NCI-H2029 (cell line): ENCODE data around the gene RNF13.
"Not testable (repeated sequence)": the region's sequence is repeated elsewhere in the genome, so short reads cannot be mapped to it uniquely, and the experiment has no call there.

Experiments
- DNase-seq: peaks from one replicate; lab custom pipeline; 2025; lab: John Stamatoyannopoulos, UW

Gene RNF13

DNA sequence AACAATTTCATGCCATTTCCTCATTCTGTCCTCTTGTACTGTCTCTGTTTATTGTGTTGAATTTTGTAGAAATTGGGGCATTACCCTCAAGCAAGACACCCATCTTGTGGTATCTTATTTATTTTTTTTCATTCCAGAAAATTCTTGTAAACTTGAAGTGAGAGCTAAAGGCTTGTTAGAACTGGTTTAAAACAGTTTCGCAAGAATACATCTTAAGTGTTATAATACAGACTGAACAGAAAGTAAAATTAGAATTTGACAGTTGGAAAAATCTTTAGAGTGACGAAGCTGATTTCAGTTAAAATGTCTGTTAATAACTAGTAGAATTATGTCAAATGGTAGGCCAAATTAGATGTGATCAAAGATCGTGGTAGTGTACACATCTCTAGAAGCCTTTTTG lies 26.9 kb downstream of the RNF13 start:
- DNase-seq, result no peak

DNA sequence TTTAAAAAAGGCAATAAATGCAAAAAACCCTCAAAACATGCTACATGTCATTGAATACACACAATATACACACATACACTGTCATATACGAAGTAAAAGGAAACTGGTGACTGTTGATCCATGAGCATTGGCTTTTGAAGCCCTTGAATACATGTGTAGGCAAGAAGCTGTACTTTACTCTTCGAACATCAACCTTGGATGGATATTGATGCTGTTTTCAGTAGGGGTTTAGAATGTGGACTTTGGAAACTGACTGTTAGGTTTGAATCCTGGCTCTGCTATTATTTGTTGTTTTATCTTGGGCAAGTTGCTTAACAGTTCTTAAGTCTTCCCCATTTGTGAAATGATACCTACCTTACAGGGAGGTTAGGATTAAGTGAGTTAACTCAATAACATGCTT lies 30.5 kb downstream of the RNF13 start:
- no peak for DNase-seq

DNA sequence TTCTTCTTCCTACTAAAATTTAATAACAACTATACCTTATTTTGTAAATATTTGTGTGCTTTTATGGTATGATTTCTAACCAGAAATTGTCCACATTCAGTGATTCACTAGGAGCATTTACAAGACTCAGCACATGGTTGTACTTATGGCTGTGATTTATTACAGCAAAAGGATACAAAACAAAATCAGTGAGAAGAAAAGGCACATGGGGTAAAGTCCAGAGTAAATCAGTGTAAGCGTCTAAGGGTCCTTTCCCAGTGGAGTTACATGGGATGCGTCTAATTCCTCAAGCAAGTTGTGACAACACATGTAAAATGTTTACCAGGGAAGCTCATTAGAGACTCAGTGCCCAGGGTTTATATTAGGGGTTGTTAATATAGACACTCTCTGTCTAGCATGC lies 31.1 kb downstream of the RNF13 start:
- DNase-seq, result no peak

- no peak for DNase-seq
Measured at GRCh38 chr3:149845570-149846244, 32.7 kb downstream of the RNF13 start.

GRCh38 chr3:149848238-149848637 lies 35.2 kb downstream of the RNF13 start:
- DNase-seq, result no peak

DNA sequence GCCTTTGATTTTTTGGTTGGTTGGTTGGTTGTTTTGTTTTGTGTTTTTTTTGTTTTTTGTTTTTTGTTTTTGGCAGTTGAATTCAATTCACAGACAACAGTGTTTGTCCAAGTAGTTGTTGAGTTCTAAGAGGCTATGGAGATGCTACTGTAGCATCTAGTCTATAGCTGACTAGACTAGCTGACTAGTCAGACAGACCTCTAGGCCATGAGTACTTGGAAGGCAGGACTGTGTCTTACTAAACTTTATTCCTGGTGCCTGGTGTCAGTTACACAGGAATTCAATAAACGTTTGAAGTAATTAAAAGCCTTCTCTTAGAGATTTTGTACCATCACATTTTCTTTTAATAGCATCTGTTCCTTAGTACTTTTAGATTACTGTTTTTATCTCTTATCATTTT lies 35.7 kb downstream of the RNF13 start:
- no peak for DNase-seq

DNA sequence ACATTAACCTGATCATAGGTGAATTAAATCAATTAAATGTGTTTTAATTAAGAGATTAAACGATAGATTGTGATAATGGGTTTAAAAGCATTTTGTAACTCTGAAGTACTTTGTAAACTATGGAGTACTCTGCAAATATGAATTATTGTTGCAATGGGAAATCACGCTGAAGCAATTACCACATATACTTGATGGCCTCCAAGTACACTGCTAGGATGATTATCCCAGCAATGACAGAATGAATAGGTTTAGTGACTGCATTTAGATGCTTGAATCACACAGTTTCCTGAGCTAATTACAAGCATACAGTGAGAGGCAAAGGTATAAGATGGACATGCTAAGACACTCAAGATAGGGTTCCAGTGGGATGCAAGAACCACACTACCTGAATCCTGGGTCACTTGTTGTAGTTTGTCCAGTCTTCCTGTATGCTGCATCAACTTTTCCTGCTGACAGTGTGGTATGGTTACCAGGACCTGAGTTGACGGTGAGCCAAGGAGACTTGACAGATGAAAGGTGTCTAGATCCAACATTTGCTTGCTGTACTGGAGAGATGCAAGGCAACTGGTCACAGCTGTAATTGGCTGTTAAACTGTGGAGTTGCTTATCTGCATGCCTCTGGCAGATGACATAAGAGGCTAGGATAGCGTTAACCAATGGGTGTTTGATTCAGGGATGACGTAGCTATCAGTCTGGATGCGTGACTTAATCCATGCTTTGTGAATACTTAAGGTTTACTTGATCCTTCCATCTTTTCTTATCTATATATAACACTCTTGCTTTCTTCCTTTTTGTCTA lies 38.0 kb downstream of the RNF13 start:
- DNase-seq, result no peak

DNA sequence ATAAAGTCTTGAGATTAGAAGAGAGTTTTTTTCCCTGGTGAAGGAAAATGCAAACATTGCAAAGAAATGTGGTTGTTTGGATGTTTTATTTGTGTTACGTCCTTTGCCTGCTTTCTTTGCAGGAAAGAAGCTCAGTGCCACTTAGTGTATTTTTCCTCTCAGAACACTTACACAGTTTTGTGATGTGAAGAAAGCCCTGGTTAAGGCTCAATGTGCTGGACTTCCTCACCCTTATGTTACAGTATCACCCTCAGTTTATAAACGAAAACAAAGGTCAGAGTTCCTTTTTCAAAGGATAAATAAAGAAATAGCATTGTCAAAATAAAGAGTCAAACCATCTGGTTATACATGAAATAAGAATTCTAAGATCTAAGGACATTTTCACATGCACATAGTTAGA lies 45.9 kb downstream of the RNF13 start:
- no peak for DNase-seq

DNA sequence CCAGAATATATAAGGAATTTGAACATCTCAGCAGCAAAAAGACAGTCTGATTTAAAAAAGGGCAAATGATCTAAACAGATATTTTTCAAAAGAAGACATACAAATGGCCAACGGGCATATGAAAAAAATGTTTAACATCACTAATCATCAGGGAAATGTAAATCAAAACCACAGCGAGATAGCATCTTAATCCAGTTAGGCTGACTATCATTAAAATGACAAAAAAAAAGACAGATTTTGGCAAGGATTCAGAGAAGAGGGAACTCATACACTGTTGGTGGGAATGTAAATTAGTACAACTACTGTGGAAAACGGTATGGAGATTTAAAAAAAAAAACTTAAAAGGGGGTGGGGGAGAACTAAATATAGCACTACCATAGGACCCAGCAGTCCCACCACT lies 47.9 kb downstream of the RNF13 start:
- no peak for DNase-seq

DNA sequence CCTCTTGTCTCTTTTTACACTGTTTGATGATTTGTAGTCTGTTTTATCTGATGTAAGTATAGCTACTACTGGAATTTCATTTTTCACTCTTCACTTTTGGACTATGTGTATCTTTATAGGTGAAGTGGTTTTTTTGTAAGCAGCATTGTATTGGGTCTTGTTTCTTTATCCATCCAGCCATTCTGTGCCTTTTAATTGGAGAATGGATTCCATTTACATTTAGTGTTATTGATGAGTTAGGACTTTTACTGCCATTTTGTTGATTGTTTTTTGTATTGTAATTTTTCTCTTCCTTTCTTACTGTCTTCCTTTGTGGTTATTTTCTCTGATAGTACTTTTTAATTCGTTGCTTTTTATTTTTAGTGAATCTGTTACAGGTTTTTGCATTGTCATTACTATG lies 54.5 kb downstream of the RNF13 start:
- DNase-seq, result no peak

DNA sequence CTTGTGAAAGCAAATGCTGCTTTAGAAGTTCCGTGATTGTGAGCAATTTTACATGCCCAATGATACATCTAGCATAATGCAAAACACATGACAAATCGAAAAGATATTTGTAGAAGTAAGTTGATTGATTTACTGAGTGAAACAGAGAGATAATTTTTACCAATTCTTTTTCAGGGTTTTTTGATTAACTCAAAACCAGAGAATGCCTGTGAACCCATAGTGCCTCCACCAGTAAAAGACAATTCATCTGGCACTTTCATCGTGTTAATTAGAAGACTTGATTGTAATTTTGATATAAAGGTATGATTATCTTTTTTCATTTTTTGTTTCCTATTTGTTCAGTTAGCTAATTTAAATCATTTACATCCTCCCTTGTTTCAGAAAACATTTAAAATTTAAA lies 58.8 kb downstream of the RNF13 start:
- no peak for DNase-seq

- no peak for DNase-seq
Measured at GRCh38 chr3:149872589-149872988, 59.6 kb downstream of the RNF13 start.

DNA sequence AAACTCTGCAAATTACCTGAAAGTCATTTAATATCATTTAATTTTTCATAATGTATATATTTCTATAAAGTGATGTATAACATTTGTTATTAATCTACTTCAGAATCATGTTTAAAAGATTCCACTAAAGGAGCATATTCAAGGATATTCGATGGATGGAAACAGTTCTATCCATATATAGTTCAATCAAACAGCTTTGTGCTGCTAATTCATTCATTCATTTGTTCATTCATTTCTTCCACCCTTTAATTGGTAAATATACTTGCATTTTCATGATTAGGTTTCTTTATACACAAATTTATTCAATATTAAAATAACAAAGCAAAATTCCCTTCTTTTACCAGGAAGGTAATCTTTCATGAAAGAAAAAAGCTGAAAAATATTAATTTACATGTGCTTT lies 64.7 kb downstream of the RNF13 start:
- no peak for DNase-seq

DNA sequence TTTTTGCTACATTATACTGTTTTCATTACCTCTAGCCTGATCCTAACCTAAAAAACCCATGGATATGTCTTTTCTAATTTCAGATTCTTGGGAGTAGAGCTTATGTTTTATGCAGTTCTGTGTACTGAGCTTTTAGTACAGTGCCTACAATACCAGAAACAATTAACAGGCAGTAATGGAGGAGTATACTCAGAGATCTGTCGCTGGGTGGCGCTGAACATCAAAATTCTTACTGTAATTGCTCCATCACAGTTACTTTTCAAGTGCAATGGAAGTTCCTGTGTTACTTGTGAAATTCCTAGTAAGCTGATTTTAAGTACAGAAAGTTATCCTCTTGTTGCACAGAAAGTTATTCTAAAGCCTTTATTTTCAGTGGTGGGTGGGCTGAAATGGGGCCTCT lies 66.9 kb downstream of the RNF13 start:
- DNase-seq, result no peak

- no peak for DNase-seq
Measured at GRCh38 chr3:149881879-149882278, 68.9 kb downstream of the RNF13 start.

DNA sequence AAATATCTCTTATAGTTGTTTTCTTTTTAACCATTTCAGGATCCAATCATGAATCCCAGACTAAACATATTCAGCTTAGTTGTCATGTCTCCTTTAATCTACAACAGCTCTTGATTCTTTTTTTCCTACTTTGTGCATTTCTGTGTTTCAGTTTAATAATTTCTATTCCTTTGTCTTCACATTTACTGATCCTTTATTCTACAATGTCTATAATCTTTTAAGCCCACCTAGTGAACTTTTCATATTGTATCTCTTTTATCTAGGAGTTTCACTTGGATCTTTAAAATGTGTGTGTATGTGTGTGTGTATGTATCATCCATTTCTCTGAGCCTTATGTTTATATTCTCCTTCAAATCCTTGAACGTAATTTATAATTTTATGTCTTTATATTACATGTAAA lies 70.1 kb downstream of the RNF13 start:
- no peak for DNase-seq

DNA sequence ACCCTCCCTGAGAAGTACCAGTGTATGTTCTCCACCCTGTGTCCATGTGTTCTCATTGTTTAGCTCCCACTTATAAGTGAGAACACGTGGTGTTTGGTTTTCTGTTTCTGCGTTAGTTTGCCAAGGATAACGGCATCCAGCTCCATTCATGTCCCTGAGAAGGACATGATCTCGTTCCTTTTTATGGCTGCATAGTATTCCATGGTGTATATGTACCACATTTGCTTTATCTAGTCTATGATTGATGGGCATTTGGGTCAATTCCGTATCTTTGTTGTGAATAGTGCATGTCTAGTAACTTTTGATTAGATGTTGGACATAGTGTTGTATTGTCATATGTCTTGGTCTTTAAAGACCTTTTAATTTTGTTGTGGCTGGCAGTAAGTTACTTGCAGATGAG lies 70.8 kb downstream of the RNF13 start:
- not testable (repeated sequence) for DNase-seq

DNA sequence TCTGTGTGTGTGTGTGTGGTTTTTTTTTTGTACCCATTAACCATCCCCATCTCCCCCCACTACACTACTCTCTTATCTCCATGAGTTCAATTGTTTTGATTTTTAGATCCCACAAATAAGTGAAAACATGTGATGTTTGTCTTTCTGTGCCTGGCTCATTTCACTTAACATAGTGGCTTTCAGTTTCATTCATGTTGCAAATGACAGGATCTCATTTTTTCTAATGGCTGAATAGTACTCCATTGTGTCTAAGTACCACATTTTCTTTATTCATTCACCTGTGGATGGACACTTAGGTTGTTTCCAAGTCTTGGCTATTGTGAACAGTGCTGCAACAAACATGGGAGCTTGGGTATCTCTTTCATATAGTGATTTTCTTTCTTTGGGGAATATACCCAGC lies 71.8 kb downstream of the RNF13 start:
- DNase-seq, result not testable (repeated sequence)

DNA sequence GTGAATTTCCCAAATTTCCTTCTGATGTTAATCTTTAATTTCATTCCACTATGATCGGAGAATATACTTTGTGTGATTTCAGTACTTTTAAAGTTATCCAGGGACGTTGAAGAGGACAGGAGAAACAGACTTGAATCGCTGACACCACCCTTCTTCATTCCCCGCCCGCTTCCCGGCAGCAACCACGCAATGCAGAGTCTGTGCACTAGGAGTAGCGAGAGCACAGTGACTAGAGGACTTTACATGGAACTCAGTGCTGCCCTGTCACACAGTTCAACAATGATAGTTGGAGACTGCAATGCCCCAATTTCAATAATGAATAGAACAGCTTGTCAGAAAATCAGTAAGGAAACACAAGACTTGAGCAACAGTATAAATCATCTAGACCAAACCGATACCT lies 73.9 kb downstream of the RNF13 start:
- DNase-seq, result no peak

DNA sequence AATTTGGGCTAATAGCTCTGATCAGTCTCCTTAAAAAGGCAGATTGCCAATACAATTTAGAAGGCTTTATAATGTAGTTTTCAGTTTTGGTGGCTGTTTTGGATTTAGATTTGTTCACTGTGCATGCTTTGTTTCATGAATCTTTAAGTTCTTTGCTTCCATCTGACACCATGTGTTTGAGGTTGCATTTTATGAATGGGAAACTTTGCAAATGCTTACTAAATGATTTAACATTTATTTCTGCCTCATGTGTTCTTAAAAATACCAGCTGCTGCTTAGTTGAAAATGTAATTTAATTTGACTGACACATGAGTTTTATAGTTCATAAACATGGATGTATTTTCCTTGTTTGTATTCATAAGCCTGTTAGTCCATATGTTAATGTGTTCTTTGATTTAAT lies 78.6 kb downstream of the RNF13 start:
- no peak for DNase-seq

DNA sequence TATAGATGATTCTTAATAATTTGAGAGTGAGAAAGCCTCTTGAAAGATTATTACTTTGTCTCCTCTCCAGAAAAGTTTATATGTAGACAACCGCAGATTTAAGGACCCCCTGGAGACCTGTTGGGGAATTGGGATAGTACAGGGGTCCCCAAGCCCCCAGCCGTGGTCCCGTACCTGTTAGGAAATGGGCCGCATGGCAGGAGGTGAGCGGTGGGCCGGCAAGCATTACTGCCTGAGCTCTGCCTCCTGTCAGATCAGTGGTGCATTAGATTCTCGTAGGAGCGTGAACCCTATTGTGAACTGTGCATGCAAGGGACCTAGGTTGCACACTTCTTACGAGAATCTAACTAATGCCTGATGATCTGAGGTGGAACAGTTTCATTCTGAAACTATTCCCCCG lies 79.4 kb downstream of the RNF13 start:
- DNase-seq, result no peak

GRCh38 chr3:149894205-149894604 lies 81.2 kb downstream of the RNF13 start:
- DNase-seq, result no peak

GRCh38 chr3:149895339-149895738 lies 82.3 kb downstream of the RNF13 start:
- no peak for DNase-seq

DNA sequence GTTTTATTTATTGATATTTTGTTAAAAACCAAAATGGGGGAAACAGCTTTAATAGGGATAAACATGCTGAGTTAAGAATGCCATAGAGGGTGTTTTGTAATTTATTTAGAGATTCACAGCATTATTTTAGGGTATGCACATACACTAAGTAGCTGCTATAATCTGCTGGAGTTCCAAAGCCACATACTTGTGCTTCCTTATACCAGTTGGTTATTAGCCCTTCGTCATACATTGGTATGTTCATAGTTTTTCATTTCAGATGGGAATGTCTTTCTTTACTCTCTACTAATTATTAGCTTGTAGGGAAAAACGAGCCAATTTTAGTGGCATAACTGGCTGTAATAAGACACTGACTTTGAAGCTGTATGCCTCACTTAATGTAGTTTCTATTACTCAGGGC lies 82.8 kb downstream of the RNF13 start:
- DNase-seq, result no peak
